SIG-M5 (cell line): ENCODE results near the gene BCKDHB.
A peak's percentile ranks its signal among the peaks of the same experiment; 100 is the strongest.

ENCODE experiments used
- DNase-seq: peaks from one replicate; lab custom pipeline; 2025; lab: John Stamatoyannopoulos, UW

BCKDHB gene

DNA sequence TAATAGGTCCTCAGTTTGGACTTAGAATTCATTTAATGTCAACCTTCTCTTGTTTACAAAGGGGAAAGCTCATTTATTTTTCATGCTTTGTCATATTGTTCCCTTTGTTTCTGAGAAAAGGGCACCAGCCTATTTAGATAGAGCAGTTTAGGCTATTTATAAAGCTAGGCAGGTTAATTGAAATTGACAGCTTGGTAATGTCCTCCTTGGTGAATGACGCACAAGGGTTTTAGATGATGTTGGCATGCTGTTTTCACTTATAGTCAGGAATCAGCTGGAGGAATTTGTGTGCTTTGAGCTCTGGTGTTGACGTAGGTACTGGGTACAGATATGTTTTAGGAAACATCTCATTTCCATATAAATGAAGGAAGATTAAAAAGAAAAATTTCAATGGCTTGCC lies 45.2 kb downstream of the BCKDHB start:
- no peak for DNase-seq

DNA sequence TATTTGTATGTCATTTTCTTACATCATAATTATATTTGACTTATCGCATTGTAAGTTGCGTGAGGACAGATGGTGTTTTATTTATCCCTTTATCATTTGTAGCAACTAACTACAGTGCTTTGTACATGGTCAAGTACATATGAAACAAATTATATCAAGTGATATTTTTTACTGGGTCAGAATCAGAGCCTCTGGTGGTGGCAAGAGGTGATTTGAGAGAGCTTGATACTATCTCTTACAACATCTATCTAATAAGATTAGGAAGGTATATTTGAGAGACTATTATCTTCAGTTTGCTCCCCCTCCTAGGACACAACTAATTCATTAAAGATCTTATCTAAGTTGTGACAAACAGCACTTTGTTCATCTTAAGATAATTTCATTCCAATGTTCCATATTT lies 47.7 kb downstream of the BCKDHB start:
- no peak for DNase-seq

DNA sequence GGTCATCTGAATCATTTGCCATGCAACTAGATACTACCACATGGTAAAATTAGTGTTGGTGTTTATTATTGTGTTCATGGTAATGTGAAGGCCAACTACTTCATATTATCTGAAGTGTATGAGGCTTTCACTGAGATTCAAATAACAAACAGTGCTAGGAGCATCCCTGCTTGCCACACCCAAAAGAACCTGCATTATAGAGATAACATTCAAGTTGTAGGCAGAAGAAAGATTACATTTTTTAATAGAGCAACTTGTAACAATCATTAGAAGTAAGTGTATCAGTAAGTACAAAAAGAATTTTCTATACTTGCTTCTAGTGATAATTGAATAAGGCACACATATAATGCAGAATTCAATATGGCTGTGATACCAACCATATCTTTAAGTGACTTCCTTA lies 49.8 kb downstream of the BCKDHB start:
- DNase-seq = no peak

DNA sequence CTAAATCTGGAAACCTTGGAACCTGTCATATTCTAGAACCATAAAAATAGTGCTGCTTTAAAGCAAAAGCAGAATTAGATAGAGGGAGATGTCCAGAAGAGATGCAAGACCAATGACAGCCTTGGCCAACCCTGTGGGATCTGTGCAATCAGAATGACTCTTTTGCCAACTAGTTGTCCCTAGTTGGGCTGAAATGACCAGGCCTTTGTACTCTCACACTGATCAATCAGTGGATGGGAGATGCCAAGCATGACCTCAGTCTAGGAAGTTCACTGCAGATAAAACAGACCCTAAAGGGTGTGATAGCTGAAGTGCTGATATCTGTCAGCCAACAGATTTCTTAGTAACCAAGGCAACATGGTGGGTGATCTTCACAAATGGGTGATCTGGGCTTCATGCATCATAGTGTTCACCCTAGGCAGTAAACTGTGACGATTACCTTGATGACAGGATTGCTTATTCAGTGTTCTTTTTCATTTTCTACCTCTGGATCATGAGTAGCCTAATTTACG lies 52.1 kb downstream of the BCKDHB start:
- DNase-seq = no peak

DNA sequence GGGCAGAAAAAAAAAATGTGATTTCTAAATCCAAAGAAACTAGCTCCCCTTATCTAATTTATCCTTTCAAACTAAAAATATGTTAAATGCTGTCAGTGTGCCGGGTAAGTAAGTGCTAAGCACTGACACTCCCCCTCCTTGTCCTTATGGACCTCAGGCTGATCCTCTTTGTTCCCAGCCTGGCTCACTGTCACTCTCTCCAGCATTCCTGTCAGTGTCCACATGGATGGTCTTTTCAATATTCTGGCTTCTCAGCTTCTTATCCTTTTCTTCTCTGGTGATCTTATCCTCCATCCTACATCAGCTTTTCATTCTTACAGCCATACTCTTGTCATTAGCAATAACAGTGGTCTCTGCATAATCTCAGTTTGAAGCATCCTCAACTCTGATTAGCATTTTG lies 55.0 kb downstream of the BCKDHB start:
- DNase-seq = no peak

DNA sequence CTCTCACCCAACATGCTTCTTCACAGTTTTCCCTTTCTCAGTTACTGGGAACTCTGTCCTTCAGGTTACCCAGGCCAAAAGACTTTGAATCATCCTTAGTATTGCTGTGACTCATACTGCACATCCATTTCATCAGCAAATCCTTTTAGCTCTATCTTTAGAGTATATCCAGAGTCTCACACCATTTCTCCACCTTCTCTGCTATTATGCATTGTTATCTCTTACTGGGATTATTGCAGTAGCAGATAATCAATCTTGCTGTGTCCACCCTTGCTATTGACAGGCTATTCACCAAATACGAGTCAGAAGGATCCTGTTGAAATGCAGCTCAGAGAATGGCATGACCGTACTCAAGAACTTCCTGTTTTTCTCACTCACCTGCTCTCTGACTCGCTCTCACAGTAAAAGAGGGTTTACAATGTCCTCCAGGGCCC lies 57.3 kb downstream of the BCKDHB start:
- no peak for DNase-seq

DNA sequence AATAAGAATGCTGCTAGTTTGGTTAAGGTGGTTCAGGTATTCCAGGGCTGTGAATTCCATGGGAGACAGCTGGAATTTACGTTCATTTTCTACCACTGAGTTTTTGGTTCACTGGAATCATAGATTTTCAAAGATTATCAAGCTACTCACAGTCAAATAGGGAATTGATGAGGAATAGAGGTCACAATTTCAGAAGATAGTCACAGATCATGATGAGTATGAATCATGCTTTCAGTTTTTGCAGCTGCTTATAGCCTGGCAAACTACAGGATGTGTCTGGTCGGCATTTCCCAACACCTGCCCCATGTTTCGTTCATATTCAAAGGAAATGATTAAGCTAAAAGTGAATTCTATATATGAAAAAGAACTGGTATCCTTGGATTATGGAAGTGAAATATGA lies 58.7 kb downstream of the BCKDHB start:
- DNase-seq = peak; percentile 10

DNA sequence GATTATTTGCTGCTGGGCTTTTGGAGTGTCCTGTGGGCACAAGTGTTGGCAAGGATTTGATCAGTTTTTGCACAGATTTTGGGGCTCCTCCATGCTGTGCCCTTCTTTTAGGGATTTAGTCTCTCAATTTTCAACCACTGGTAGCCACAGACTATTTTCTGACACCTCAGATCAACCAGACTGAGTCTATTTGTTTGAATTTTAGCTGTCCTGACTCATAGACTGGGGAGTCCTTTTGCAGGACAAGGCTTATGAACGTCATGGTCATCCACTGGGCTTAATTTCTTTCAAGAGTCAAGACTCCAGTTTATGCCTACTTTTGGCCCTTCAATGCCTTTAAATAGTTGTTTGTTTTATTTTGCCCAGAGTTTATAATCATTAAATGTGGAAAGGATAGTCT lies 59.3 kb downstream of the BCKDHB start:
- no peak for DNase-seq

DNA sequence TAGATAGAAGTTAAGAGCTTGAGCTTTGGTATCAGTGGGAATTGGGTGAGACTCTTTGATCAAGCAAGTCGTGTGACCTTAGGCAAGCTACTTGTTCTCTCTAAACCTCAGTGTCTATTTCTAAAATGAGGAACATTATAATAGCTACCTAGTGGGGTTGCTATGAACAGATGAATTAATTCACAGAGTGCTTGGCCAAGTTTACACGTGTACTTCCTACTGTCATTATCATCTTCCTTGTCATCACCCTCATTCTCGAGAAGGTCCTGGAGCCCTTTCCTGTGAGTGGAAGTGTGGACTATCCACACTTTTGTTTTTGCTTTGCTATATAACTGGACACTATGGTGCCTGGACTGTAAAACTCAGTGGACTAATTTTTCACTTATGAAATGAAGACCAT lies 64.0 kb downstream of the BCKDHB start:
- DNase-seq = no peak

DNA sequence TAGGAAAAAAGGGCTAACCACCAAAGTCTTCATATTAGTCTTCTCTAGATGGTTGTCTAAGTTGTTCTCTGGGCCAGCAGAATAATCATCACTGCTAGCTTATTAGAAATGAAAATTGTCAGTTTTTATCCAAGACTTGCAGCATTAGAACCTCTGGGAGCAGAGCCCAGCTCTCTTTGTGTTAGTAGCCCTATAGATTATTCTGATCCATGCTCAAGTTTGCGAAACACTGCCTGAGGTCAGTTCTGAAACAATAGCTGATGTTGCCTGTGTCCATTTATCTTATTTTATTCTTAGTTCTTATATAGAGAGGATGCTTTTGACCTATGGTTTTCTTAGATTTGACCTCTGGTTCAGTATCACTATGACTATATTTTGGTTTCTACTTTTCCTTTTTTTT lies 66.9 kb downstream of the BCKDHB start:
- DNase-seq = no peak

DNA sequence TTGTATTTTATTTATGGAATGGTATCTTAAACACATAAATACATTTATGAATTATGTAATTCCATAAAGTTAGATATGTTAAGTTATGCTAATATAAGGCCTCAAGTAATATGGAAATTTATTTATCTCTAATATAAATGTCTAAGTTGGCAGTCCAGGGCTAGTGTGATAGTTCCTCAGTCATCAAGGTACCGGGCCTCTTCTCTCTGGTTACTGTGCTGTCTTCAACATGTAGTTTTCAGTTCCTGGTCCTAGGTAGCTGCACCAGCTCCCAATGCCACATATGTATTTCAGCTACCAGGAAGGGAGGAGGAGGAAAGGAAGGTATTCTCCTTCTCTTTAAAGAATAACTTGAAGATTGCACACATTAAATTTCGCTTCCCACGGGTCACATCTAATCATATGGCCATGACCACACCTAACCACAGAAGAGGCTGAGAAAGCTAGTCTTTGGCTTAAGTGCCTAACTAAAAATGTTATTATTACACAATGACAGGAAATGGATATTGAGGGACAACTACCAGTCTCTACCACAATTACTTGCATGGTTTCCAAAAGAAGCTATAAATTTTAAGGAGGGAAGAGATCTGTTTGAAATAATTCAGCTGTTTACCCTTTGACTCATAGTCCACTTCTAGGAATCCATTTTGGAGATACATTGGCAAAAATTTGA lies 68.6 kb downstream of the BCKDHB start:
- DNase-seq = no peak

DNA sequence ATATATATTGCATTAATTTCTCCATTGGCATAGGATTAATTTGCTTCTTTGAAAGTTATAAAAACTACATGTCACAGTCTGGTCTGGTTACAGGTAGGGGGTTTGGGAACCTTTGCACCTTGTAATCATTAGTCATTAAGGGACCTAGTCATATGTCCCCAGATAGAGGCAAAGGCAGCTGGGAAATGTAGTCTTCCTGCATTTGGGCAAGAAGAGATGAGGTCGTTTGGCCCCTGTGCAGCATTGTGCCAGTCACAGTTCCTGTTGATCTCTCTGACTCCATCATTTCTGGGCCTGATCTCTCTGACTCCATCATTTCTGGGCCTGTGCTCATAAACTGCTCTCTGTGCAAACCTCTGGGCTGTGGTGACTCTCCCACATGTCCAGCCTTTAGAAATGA lies 73.2 kb downstream of the BCKDHB start:
- no peak for DNase-seq

DNA sequence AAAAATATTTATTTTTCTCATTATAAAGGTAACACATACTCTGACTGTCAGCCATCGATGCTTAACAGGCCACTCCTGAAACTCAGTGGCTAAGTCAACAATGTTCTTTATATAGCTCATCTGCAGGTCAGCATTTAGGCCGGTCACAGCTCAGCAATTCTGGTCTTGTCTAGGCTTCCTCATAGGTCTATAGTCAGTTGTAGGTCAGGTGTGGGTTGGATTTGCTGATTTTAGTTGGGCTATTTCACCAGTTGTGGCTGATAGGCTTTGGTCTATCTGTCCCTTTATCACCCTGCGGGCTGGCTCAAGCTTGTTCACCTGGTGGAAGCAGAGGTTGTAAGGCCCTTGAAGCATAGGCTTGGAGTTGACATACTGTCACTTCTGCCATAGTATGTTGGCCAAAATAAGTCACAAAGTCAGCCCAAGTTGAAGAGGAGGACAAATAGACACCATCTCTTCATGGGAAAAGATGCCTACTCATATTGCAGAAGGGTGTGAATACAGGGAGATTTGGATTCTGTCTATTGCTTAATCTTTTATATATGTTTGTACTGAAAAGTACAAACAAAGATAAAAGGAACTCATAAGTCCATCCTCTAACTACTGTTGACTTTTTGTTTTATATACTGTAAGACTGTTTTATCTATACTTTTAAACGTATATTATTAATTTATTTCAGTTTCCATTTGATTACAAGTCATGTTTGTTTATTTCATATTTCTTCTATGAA lies 75.0 kb downstream of the BCKDHB start:
- DNase-seq = no peak

DNA sequence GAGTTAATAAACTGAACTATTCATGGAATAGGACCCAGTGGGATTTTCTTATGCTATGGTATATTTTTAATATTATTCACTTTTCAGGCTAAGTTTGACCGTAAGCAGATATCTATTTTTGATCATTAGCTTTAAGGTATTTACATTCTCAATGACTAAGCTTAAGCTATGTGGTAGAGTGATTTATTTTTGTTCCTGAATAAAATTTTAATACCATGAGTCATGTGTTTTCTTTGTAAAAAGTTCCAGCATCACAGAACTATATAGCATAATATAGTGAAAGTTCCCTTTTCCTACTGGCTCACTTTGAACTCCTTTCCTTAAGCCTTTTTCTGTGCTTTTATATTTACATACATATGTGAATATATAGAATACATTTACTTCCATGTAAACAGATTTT lies 75.8 kb downstream of the BCKDHB start:
- no peak for DNase-seq

DNA sequence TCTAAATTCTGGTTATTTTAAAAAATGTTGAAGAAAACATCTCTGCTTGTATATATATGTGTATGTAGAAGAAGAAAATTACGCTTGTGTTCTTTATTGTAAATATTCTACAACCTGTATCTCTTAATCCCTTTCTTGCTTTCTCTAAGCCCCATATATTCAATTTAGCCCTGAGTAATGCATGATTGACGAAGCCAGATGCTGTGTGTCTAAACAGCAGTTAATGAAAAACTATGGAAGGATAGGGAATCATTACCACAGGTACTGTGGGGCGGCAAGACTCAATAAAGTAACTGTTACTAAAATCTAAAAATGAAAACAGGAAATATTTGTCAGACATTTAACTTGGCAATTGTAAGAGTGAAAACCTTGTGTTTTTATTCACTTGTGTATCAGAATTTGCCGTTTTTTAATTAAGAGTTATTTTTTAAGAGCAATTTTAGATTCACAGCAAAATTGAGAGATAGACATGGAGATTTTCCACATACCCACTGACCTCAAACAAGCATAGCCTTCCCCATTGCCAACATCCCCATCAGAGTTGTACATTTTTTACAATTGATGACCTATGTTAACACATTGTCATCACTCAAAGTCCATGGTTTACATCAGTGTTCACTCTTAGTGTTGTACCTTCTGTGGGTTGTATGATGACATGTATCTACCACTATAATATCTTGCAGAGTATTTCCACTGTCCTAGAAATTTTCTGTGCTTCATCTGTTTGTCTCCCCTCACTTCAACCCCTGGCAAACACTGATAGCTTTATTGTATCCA lies 76.7 kb downstream of the BCKDHB start:
- no peak for DNase-seq

DNA sequence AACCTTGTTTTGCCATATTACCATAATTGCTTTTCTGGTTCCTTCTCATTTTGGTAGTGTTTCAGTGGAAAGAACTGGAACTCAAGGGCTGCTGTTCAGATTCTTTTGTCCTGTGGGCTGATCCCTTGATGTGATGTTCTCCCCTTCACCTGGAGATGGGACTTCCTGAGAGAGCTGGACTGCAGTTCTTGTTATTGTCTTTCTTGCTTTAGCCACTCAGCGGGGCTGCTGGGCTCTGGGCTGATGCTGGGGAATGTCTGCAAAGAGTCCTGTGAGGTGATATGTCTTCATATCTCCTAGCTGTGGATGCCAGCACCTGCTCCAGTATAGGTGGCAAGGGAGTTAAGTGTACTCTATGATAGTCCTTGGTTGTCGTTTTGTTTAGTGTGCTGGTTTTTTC lies 79.0 kb downstream of the BCKDHB start:
- no peak for DNase-seq

DNA sequence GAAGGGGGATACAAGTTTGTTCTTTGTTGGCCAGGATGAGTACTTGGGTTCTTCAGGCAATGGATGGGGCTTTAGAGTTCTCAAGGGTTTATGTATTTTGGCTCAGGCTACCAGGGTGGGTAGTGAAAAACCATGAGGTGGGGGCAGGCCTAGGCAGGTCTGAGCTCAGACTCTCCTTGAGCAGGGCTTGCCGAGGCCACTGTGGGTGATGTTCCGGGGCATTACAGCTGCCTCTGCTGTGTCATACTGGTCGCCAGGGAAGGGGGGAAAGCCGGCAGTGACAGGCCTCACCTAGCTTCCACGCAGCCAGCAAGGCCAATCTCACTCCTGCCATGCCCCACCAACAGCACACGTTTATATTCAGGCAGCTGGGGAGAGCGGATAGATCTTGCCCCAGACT lies 79.6 kb downstream of the BCKDHB start:
- no peak for DNase-seq

DNA sequence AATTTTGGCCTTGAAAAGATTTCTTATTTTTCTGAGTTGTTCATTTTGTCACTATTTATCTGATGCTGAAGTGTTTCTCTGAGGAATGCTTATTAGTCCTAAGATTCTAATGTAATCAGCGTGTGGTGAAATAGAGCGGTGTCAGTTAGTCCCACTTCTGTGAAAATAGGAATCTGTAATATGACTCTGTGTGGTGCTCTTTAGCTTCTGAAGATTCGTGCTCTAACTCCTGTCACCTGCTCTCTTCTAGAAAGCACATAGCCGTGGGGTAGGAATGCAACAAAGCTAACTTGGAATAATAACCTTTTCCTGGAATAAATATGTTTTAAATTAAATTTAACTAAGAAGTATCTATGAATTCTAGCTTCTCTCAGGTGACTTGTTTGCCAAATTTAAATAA lies 90.4 kb downstream of the BCKDHB start:
- DNase-seq = no peak

DNA sequence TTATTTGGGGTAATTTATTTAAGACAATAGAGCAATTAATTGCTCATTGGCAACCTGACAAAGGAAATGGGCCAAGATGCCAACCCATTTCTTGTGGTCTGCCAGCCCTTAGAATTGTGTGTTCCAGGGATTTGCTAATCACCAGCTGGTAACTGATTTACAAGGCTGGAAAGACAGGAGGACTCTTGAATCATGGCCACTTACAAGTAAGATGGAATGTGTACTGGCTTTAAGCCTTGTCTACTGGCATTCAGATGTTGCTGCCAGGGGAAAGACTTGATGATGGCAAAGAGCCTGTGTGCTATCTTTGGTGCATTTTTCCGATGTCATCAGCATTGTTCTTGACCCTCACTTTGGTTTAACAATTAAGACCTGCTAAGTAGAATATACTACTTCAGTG lies 91.0 kb downstream of the BCKDHB start:
- no peak for DNase-seq

DNA sequence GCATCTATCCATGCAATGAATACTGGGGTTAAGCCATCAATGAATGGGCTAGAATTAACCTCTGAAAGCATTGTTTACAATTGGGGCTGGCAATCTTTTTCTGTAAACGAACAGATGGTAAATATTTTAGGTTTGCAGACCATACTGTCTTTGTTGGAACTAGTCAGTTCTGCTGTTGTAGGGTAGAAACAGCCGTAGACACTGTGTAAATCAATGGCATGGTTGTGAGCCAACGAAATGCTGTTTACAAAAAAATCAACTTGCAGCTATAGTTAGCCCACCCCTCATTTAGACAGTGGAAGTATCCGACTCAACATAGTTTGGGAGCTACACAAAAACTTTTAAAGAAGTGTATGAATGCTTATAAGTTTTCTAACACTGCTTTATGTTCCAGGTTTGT lies 91.5 kb downstream of the BCKDHB start:
- DNase-seq = no peak

DNA sequence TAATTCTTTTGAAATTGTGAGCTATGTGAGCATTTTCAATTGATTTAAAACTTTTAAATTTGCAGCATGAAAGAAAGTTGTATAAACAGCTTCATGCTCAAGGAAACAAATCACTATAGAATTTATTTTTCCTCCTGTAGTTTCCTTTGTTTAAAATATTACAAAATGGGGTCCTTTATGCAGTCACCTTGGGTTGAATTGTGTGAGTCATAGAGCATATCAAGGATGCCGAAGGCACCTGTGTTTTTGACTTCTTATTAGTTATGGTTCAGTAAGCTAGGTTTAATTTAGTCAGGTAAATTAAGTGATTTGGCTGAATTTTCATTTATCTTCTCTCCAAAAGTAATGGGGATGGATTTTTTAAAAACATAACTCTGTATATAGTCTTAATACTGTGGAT lies 96.8 kb downstream of the BCKDHB start:
- no peak for DNase-seq

DNA sequence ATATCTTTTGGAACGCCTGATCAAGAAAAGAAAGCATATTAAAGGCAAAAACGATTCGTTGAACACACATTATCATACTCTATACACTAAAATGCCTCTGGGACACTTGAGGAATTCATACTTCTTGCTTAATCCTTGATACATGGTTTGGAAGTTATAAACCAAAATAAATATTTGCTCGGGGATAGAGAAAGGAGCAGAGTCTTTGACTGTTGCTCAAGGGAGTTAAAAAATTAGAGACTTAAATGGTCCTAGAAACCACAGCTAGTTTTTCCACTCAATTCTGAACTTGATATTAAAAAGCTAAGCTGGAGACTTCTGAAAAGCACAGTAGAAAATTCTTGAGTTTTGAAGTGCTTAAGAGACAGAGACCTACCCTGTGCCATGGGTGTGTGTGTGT lies 98.9 kb downstream of the BCKDHB start:
- DNase-seq = no peak

DNA sequence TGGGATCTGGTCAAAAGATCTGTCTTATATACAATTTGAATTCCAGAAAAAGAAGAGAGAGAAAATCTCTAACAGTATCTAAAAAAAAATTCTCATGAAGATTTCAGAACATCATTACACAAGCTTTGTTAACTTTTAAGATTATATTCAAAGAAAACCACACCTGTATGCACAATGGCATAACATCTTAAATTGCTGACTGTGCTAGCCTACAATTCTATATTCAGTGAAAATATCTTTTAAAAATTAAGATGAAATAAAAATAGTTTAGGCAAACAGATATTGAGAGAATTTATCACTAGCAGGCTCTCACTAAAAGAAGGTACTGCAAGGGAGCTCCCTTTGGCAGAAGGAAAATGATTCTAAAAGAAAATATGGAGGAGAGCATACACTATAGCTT lies 100.3 kb downstream of the BCKDHB start:
- DNase-seq = no peak
